HG03442 (cell line): ENCODE results near the gene ALCAM.

Experiments used
- ATAC-seq: cut with Tn5 transposase; IDR thresholded peaks from one replicate; pipeline ENCODE4 v1.9.1; 2021; ENCODE audit warnings: mild to moderate bottlenecking, moderate library complexity; ENCODE audit not compliant: unreplicated experiment

The ALCAM gene

DNA sequence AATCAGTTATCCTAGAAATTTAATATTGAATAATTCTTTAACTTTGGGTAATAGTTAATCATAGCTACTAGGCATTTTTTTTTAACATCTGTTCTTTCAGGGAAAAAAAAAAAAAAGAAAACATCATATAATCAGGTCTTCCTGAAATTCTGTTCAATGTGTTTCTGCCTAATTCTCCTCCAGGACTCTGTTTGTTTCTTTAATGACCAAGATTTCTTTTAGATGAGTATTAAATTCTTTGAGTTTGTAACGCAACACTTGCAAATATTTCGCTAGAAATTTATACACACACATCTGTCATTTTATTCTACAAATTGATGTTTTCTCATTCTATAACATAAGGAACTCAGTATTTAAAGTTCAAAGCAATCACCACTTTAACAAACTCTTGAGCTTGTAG, 56.7 kb downstream of the ALCAM start:
- ATAC-seq, result no peak

DNA sequence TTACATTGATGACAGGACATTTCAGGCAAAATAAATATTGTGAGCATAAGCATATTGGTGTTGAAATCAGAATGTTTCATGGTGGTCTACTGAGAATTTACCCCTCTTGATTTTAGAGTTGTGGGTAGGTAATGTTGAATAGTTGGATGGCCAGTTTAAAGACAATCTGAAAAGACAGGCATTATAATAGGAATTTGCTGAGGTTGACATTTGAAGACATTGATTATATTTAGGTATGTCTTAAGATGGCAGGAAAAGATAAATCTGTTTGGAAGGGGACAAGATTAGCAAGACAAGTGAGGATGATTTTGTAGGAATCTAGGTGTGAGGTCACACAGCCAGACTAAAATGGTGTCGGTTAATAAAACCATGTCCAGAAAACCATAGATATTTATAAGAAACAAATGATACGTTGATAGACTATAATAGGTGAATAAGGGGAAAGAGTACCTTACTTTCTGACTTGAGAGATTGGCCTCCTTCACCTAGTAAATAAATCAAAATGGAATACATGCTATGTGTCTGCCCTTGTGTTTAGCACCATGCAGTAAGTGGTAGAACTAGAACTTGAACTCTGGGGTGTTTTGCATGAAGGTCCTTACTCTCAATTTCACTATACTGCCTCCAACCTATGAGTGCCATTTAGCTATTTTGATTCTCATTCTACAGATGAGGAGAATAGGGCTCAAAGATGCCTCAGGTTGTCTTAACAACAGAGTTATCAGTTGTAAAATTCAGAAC, 57.9 kb downstream of the ALCAM start:
- ATAC-seq, result no peak

DNA sequence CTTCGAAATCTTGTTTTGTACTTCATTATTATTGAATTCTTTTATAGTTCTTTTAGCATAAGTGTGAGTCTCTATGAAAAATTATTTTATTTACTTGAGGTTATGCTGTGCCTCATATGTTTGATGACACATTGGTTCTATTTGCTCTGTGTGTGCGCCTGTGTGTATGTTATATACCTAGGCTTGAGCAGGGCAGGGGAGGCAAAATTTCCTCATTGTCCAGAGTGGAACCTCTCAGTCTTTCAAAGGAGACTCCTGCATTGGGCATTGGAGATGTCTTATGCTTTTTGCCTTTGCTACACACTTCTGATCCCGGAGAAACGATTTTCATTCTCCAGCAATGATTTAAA, 58.4 kb downstream of the ALCAM start:
- no peak for ATAC-seq

DNA sequence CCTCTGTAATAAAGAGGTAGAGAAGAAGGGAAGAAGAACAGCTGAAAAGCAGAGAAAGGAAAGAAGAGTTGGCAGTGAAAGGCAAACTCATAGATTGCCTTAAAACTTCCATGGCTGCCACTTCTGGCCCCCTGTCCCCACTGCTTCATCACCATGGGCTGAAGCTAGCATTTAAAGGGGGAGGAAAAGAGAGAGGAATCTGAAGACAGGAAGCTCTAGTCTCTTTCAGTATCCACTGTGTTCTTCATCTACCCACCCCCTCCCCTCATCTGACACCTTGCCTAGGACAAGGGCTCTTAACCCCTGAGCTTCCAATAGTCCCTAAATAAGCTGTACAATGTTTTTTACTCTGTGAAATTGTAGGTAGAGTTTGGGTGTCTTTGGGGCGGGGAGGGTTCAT, 60.6 kb downstream of the ALCAM start:
- ATAC-seq, result no peak

DNA sequence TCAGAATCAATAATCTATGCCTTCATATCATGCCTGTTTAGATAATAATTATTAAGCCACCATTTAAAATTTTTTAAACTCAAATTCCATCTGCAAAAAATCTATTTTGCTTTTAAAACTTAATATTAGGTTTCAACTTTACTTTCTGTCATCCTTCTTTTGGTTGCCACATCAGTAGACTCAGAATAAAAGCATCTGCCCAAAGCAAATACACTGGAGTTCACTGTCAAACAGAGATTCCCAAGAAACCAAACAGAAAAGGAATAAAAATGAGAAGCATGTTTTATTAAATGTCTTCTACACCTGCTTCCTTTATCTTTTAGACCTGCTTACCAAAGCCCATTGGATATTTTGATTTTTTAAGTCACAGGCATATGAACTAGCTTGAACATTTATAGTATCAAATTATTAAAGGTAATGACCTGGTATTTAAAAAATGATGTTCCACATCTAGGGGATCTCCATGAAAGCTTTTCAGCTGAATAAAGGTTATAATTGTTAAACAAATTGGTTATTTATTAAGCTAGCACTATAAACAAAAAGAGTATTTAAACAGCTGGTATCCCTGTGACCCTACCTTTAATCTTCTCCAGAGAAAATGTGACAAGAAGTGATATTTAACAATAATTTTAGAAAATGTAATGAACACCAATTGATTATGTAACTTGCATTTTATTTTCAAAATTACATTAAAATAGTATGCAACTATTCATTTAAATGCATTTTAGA, 62.5 kb downstream of the ALCAM start:
- no peak for ATAC-seq

DNA sequence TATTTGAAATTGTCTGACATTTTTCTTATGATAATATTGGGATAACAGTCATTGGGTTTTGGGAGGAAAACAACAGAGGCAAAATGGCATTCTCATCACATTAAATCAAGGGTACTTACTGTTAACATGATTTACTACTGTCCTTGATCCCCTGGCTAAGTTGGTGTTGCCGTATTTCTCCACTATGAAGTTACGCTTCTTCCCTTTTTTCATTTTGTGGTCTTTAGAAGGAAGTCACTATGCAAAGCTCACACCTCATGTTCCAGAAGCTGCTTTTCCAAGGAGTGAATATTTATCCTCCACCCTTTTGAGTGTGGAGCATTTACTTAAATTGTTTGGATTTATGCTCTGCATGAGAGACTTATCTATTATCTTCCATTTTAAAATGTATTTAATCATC, 63.7 kb downstream of the ALCAM start:
- ATAC-seq, result no peak

DNA sequence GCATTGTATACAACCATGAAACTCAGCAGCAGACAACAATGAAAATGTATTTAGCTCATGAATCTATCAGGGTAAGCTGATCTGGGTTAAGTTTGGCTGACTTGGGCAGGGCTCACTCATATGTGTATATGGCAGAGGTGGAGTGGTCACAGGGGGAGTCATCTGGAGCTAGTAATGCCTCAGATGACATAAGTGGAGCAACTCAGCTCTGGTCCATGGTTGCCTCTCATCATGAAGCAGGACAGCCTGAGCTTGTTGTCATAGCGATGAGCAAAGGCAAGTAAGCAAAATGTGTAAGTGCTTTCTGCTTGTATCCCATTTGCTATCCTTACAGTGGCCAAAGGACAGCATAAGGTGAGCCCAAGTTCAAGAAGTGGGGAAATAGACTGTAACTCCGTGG, 64.5 kb downstream of the ALCAM start:
- ATAC-seq, result no peak

DNA sequence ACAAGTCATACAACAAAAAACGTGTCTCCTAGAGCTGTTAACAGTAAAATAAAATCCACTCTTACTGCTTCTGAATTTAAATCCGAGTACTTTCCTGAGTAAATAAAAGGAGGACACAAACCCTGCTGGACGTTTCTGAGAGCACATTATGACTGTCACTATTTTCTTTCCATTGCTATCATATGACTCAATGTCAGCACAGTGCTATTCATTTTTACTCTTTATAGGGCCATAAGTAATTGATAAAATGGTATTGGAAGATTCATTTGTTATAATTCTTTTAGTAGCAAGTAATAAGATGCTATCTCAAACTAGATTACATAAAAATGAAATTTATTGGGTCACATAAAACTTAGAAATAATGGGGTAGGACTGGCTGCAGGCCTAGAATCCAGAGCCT, 68.6 kb downstream of the ALCAM start:
- ATAC-seq, result no peak

DNA sequence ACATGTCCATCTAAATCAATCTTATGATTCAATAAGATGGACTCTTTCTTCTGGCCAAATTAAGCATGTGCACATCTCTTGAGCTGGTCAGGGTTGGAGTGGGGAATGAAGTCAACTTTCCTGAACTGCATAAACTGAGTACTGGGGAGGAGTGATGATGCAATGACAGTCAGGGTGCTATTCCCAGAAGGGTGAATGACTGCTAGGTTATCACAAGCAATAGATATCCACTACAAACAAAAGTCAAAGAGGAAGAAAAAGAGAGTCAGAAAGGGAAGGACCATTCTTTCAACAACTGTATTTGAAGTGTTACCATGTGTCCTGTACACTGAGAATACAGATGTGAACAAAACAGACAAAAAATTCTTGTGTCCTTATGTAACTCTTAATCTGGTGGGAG, 70.0 kb downstream of the ALCAM start:
- no peak for ATAC-seq

DNA sequence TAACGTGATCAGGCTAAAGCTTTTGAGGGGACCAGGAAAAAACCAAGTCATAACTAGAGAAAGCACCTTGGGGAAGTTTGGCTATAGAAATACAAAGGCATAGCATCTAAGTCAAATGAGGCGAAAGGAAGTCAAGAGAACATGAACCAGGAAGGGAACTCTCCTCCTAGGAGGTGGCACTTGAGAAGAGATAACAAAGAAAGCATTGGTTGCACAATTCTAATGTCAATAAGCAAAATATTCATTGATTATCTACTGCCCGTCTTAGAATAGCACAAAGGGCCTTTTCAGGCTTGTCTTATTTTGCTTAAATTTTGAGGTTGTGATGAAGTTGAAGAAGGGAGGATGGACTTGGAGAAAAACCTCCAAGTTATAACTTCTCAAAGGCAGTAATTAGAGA, 73.4 kb downstream of the ALCAM start:
- ATAC-seq, result no peak

DNA sequence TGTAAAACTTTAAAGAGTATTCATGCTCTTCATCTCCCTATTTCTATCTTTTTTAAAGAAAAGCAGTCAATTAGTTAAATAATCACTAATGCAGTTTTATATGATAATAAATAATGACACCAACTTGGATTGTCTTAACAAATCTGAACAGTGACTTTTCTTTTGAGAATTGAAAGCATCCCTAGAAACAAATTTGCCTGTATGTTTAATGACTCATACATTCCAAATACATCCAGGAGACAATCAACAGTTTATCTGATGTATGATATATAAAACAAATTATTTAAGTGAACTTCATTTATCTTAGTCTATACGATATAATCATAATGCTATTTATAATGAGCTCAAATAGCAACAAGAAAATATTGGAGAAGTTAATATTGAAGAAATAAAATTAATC, 78.0 kb downstream of the ALCAM start:
- no peak for ATAC-seq

DNA sequence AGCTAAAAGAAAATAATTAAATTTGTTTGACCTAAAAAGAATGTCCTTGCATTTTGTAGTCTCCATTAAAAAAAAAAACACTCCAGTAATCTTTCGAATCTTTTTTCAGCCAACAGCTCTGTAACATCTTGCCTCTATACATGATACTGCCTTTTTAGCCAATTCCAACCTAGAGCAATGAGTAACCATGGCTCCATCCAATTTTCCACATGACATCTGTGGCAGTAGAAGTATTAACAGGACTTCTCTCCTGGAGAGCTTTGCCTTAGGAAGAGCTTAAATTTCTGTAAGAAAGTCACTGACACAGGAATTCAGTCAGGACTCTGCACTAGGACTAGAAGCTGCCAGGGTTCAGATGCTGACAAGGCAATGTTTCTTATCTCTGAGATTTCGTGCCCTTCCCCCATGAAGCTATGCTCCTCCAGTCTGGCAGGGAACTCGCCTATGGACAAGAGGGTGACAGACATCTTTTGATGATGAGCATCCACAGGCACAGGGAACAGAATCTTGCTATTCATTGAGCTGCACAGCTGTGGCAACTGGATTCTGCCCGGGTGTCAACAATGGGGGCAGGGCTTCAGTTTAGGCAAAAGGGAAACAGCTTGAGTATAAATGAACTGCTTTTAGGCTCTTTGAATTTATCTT, 81.8 kb downstream of the ALCAM start:
- no peak for ATAC-seq

DNA sequence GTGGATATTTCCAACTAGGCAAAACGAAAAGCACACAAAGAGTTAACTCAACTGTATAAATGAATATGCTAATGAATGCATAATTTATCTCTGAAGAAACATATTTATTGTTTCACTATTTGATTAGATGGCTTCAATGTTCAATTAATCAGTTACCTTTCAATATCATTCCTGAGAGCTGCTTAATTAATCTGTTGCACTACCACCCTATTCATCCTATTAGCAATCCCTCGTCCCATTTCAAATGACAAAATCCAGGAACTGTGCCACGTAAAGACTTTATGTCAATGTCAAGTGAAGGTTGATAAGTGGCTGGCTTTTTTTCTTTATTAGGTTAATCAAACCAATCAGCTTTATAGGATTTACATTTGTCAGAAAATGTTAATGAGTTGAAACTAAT, 82.7 kb downstream of the ALCAM start:
- no peak for ATAC-seq

DNA sequence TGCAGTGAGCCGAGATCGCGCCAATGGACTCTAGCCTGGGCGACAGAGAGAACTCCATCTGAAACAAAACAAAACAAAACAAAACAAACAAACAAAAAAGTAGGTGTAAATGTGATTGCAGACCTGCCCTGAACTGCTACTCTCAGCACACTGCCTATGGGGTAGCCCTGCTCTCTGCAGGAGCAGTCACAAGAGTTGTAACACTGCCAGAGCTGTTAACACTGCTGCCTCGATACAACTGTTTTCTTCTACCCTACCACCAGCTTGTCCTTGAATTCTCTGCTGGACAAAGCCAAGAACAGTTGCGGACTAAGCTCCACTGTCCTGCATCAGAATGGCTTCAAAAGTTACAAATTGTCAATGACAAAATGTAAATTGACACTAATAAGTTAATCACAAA, 89.3 kb downstream of the ALCAM start:
- ATAC-seq, result no peak

DNA sequence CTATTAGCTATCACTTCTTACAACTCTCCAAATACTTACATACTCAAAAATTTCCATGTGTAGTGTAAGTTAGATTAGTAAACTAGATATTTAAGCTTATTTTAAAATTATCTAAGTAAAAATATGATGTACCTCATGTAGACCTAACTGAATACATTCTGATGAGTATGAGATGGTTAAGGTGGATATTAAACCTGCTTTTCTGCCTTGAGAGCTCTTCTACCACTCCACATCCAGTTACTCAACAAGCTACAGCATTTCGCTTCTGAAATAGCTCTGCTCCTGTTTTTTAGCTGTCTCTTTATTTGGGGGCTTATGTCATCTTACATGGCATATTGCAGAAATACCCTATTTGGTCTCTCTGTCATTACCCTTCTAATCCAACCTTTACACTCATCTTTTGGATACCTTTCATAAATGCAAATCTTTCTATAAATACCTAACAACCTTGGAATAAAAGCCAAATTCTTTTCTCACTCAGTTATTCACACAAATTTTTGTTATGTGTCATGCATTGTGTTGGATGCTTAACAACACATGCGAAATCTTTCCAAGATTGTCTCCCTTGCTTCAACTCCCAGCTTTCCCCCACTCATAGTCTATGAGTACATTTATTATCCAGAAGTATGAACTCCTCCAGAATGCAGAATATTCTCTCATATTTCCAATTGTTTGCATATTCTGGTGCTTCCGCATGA, 92.0 kb downstream of the ALCAM start:
- no peak for ATAC-seq

DNA sequence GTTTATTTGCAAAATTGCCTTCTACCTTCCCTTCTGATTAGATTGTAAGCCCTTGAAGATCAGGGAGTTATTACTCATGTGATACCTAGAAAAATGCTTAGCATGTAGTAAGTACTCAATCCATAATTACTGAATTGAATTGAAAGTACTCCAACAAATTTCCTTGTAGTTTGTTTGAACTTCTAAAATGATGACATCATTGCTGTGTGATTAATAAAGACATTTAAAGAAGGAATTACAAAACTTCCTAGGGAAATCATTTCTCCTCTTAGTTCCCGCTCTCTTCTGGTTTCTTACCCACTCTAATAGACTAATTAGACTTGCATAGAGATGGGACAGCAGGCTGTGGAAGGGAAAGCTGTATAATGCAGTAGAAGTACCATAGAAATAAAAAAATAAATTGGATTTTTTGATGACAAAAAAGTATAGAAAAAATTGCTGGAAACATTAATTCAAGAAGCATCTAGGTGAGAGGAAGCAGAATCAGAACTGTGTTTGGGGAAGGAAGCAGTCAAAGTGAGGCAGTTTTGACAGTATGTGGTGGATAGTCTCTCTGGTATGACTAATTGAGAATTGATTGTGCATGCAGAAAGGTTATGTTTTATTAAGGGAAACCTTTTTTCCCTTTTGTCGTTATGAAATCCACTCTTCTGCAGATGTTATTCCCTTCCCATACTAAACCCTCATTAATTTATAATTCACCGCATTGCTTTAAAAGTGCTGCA, 93.0 kb downstream of the ALCAM start:
- ATAC-seq, result no peak

DNA sequence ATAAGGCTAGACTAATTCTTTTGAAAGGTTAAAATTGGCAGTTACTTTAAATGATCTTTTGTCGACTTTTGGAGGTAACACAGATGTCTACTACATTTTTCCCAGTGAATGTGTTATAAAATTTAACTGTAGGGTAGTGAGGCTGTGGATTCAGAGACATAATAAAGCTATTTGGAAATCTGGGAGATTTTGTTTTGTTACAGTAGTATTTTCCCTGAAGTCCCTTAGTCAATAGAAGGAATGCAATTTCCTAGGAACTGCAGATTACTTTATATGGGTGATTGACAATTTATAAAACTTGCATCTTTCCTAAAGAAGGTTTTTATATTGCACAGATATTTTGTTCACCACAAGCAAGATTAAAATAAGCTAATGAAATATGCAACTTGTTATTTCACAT, 96.9 kb downstream of the ALCAM start:
- no peak for ATAC-seq

DNA sequence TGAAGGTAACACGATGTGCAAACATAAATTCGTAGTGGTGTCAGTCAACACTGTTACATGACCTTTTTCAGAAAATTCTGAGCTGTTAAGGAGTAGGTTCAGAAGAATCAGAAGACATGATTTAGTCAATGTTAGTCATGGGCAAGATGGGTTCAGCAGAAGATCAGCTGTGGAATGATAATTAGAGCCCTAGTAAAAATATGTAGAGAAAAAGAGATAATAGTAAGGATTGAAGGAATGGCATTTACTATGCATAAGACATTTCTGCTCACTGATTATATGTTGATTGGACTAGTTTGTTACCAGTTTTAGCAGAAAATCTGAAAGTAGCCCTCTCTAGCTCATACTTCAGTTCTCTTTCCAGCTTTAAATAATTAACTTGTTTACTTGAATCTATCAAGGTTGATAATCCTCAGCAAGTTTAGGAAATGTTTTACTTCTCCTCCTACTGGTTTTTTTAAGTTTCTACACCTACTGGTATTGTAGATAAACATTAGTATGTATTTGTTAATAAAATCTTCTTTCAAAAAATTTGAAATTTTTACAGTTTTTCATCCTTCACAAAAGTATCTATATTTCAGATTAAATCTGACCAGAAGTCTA, 98.6 kb downstream of the ALCAM start:
- no peak for ATAC-seq

DNA sequence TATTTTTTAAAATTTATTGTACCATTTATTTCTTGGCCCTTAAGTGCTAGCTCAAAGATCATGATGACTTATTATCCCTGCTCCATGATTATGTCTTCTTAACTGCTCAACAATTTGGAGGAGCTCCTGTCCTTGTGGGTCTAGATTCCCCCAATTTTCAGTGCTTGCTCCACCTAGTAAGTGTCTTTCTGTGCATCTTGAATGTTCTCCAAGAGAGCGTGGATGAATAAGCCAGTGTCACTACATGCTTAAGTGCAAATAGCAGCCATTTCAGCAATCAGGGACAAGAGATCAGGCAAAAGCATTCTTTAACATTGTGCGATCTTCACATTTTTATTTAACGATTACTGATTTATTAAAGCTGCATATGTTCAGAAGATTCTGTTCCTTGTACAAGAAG, 99.4 kb downstream of the ALCAM start:
- no peak for ATAC-seq

DNA sequence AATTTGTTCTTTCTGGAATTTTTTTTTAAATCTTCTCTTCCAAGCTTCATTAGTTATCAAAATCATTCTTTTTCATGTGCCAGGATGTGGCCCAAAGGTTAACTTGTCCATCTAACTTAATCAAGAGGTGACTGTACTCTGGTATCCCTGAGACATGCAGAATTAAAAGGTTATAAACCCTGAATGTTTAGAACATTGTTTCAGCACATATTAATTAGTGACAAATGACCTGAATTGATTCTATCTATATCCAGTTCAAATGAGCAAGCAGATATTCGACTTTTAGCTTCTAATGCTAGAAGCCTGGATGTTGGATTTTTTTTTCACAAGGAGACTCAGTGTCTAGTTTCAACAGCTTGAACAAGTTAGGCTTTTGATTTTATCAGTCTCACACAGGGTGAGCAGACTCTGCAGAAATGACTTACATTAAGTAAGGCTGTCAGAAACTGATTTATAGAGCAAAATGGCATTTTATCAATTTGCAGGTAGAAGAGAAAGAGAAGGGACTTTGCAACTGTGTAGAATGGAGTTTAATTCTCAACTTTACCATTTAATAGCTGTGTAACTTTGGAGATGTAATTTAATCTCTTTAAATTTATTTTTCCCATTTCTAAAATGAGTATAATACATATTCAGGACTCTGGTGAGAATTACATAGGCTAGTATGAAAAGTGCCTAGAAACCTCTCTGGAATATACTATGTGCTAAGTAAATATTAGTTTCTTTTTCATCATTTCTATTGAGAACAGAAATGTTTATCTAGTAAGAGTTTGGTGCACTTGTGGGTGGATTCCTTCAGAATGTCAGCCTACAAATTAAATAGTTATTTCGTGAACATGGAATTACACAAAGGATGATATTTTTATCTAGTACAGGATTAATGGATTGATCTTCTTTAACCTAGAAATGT, 100.0 kb downstream of the ALCAM start:
- no peak for ATAC-seq
